H9 (cell line): ENCODE measurements around the gene NTRK3. TPM values are rescaled to one million over a fixed set of nuclear protein-coding genes. Genes with fewer than 3 reads are reported as not detected.

ENCODE experiments used
- DNase-seq: peaks from one replicate; pipeline ENCODE4 v3.0.0-alpha.2; 2017
- H2AFZ ChIP-seq: one replicate; pipeline ENCODE4 v1.6.1; 2013; ENCODE audit warnings: mild to moderate bottlenecking, low read length, control low read depth, moderate library complexity
- H2AK5ac ChIP-seq: 2 replicates; pipeline ENCODE4 v1.6.1; 2013; ENCODE audit warnings: low read length, control low read depth, mixed read lengths; ENCODE audit not compliant: insufficient read length
- H2BK120ac ChIP-seq: one replicate; pipeline ENCODE4 v1.6.1; 2013; ENCODE audit warnings: low read depth, mild to moderate bottlenecking, low read length, control low read depth, inconsistent platforms; ENCODE audit not compliant: poor library complexity, severe bottlenecking
- H2BK12ac ChIP-seq: 2 replicates; pipeline ENCODE4 v1.6.1; 2013; ENCODE audit warnings: low read length, control low read depth, mixed read lengths, low read depth; ENCODE audit not compliant: insufficient read length
- H2BK15ac ChIP-seq: 2 replicates; pipeline ENCODE4 v1.6.1; 2013; ENCODE audit warnings: low read depth, low read length, control low read depth
- H2BK20ac ChIP-seq: one replicate; pipeline ENCODE4 v1.6.1; 2013; ENCODE audit warnings: low read depth, mild to moderate bottlenecking, low read length, control low read depth, inconsistent platforms; ENCODE audit not compliant: poor library complexity, severe bottlenecking
- H2BK5ac ChIP-seq: 2 replicates; pipeline ENCODE4 v1.6.1; 2013; ENCODE audit warnings: low read length, control low read depth, mixed read lengths; ENCODE audit not compliant: insufficient read length
- H3K14ac ChIP-seq: 2 replicates; pipeline ENCODE4 v1.6.1; 2013; ENCODE audit warnings: low read length, control low read depth; ENCODE audit not compliant: insufficient read depth
- H3K18ac ChIP-seq: 2 replicates; pipeline ENCODE4 v1.6.1; 2013; ENCODE audit warnings: low read depth, mild to moderate bottlenecking, mixed read lengths, low read length, control low read depth; ENCODE audit not compliant: insufficient read length
- H3K23ac ChIP-seq: 2 replicates; pipeline ENCODE4 v1.6.1; 2013; ENCODE audit warnings: low read length, control low read depth, mixed read lengths, low read depth; ENCODE audit not compliant: insufficient read length
- H3K23me2 ChIP-seq: 2 replicates; pipeline ENCODE4 v1.6.1; 2013; ENCODE audit warnings: low read depth, mild to moderate bottlenecking, mixed read lengths, low read length, control low read depth; ENCODE audit not compliant: insufficient read length, poor library complexity, severe bottlenecking
- H3K27ac ChIP-seq: 2 replicates; pipeline ENCODE4 v1.5.1; 2013; ENCODE audit warnings: low read length, control low read depth, mixed read lengths, low read depth; ENCODE audit not compliant: insufficient read length
- H3K27me3 ChIP-seq: 2 replicates; pipeline ENCODE4 v1.6.1; 2013; ENCODE audit warnings: low read length, control low read depth, inconsistent platforms; ENCODE audit not compliant: insufficient read depth
- H3K4ac ChIP-seq: 2 replicates; pipeline ENCODE4 v1.6.1; 2013; ENCODE audit warnings: low read depth, mild to moderate bottlenecking, control low read depth, inconsistent platforms, low read length, moderate library complexity
- H3K4me1 ChIP-seq: 2 replicates; pipeline ENCODE4 v1.6.1; 2013; ENCODE audit warnings: low read length, control low read depth, inconsistent platforms; ENCODE audit not compliant: insufficient read depth
- H3K4me2 ChIP-seq: 2 replicates; pipeline ENCODE4 v1.6.1; 2013; ENCODE audit warnings: low read length, control low read depth, mixed read lengths; ENCODE audit not compliant: insufficient read length, insufficient read depth
- H3K56ac ChIP-seq: 2 replicates; pipeline ENCODE4 v1.6.1; 2013; ENCODE audit warnings: low read depth, mild to moderate bottlenecking, mixed read lengths, low read length, control low read depth; ENCODE audit not compliant: insufficient read length
- H3K79me1 ChIP-seq: 2 replicates; pipeline ENCODE4 v1.6.1; 2013; ENCODE audit warnings: low read depth, mild to moderate bottlenecking, moderate library complexity, low read length, control low read depth, inconsistent platforms; ENCODE audit not compliant: insufficient read depth, poor library complexity, severe bottlenecking
- H3K79me2 ChIP-seq: 2 replicates; pipeline ENCODE4 v1.6.1; 2013; ENCODE audit warnings: low read length, control low read depth, inconsistent platforms; ENCODE audit not compliant: insufficient read depth
- H3K9ac ChIP-seq: 2 replicates; pipeline ENCODE4 v1.6.1; 2013; ENCODE audit warnings: low read length, control low read depth, mixed read lengths; ENCODE audit not compliant: insufficient read length; ENCODE audit errors: extremely low read depth
- H3K9me3 ChIP-seq: one replicate; pipeline ENCODE4 v1.6.1; 2013; ENCODE audit warnings: low read depth, low read length, inconsistent platforms; ENCODE audit not compliant: control insufficient read depth
- H3T11ph ChIP-seq: one replicate; pipeline ENCODE4 v1.6.1; 2013; ENCODE audit warnings: mild to moderate bottlenecking, low read length, control low read depth, inconsistent platforms
- H4K20me1 ChIP-seq: one replicate; pipeline ENCODE4 v1.6.1; 2013; ENCODE audit not compliant: control insufficient read depth, insufficient read length, insufficient read depth
- H4K5ac ChIP-seq: 2 replicates; pipeline ENCODE4 v1.6.1; 2013; ENCODE audit warnings: low read depth, mild to moderate bottlenecking, mixed read lengths, low read length, control low read depth; ENCODE audit not compliant: insufficient read length
- H4K8ac ChIP-seq: replicated peaks from 2 replicates; pipeline ENCODE4 v1.6.1; 2013; ENCODE audit warnings: low read length, control low read depth, mixed read lengths, low read depth; ENCODE audit not compliant: insufficient read length
- H4K91ac ChIP-seq: 2 replicates; pipeline ENCODE4 v1.6.1; 2013; ENCODE audit warnings: low read depth, mild to moderate bottlenecking, moderate library complexity, mixed read lengths, low read length, control low read depth; ENCODE audit not compliant: insufficient read length
- H3K27ac Mint-ChIP-seq, 3 experiments: 2 replicates in 2 of 3; 3 replicates in 1 of 3; pipeline ENCODE4 v1.8.0; 2020 to 2021; ENCODE audit warnings: mixed read lengths in 3 of 3, mild to moderate bottlenecking in 1 of 3, moderate library complexity in 1 of 3
- H3K27me3 Mint-ChIP-seq: 2 replicates; pipeline ENCODE4 v1.8.0; 2021; ENCODE audit warnings: low read depth, mild to moderate bottlenecking, moderate library complexity, mixed read lengths
- H3K36me3 Mint-ChIP-seq, 3 experiments: 2 replicates in 2 of 3; 3 replicates in 1 of 3; pipeline ENCODE4 v1.8.0; 2020 to 2021; ENCODE audit warnings: low read depth in 3 of 3, mixed read lengths in 3 of 3; ENCODE audit not compliant: insufficient read depth in 1 of 3
- H3K4me1 Mint-ChIP-seq, 2 experiments: 2 replicates each; pipeline ENCODE4 v1.8.0; 2020; ENCODE audit warnings: mixed read lengths in 2 of 2
- H3K4me3 Mint-ChIP-seq, 2 experiments: 2 replicates in 1 of 2; 3 replicates in 1 of 2; pipeline ENCODE4 v1.8.0; 2020 to 2021; ENCODE audit warnings: mild to moderate bottlenecking in 2 of 2, mixed read lengths in 2 of 2, moderate library complexity in 1 of 2
- H3K9me3 Mint-ChIP-seq, 2 experiments: 2 replicates in 1 of 2; 3 replicates in 1 of 2; pipeline ENCODE4 v1.8.0; 2020; ENCODE audit warnings: mild to moderate bottlenecking in 2 of 2, mixed read lengths in 2 of 2, moderate library complexity in 1 of 2
- CTCF ChIP-seq: fragments of 200-600 bp; sonication (generic); conservative IDR thresholded peaks from 3 replicates; pipeline ENCODE4 v1.8.0; 2021; ENCODE audit warnings: antibody characterized with exemption, mild to moderate bottlenecking
- WGBS: extraction: QIAGEN DNeasy Blood & Tissue Kit; methylation state at CpG from one replicate; pipeline ENCODE4 v1.1.7; 2013; ENCODE audit warnings: missing lambda C conversion rate, low lambda C conversion rate, mixed read lengths; ENCODE audit not compliant: insufficient read length; ENCODE audit errors: extremely low coverage; 5-methylcytosine and 5-hydroxymethylcytosine counted together
- total RNA-seq: library from RNA; stranded (reverse); gene quantifications from 2 replicates; pipeline ENCODE4 v1.2.1, GENCODE V29; 2021

Gene NTRK3
- total RNA-seq, 1 experiment from 2014 or later = 2.5 TPM

DNA sequence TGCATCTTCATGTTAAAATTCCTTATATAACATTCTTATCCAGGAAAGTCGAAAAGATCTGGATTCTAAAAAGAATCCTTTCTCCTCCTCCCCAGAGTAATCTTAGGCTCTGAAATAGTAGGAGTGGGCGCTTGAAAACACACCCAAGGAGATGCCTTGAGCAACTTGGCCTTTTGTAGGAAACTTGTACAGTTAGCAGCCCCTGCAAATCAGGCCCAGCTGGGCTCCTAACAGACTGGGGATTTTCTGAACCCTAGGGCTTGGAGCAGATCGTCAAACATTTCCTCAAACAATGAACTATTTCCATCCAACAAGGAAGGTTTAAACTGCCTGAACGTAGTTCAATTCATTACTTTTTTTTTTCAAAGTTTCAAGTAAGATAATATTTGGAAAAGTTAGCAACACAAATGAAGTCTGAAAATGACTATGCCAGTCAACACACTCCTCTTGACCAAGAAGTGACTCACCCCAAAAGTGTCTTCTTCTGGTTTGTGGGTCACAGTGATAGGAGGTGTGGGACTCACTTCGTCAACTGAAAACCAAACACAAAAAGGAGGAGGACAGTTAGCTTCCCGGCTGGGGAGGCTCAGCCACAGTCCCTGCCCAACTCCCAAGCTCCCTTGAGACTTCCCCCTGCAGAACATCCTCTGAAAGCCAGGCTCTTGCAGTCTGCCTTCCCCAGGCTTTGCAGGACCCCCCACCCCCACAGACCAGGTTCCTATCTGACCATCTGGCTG is 129.7 kb downstream of the NTRK3 start:
- H2BK12ac ChIP-seq = no peak overlapping the region
- H2AFZ ChIP-seq = no peak overlapping the region
- no peak overlapping the region for H2BK15ac ChIP-seq
- no peak for TF ChIP-seq CTCF
- Mint-ChIP-seq H3K27me3 (peaks cover 1% of the 10 kb centered on the region; the same call in 1 of the 2 replicates), H3K4me1 (peaks cover 21 to 30% of the 10 kb centered on the region in 2 experiments), H3K4me3 (no peak overlapping the region), H3K36me3 (peaks cover 0 to 10% (median 9%) of the 10 kb centered on the region in 3 experiments; a peak in 4 of 7 replicates), H3K9me3 (peaks cover 0 to 7% of the 10 kb centered on the region in 2 experiments; a peak in 3 of 5 replicates), H3K27ac (no peak overlapping the region)
- H3K4me1 ChIP-seq = peaks cover 2% of the 10 kb centered on the region; the same call in 1 of the 2 replicates
- H3K56ac ChIP-seq = no peak overlapping the region
- no peaks in the 10 kb centered on the region for H3K79me1 ChIP-seq
- no peak overlapping the region for H4K91ac ChIP-seq
- H3K4me2 ChIP-seq = no peak overlapping the region
- no peak overlapping the region for H2BK120ac ChIP-seq
- no peaks in the 10 kb centered on the region for H3K9me3 ChIP-seq
- H4K8ac ChIP-seq = no peak overlapping the region
- no peak overlapping the region for H3T11ph ChIP-seq
- H3K14ac ChIP-seq = no peak overlapping the region; the same call in 1 of the 2 replicates
- H2AK5ac ChIP-seq = no peak overlapping the region
- H3K23me2 ChIP-seq = no peaks in the 10 kb centered on the region
- no peak overlapping the region for H3K4ac ChIP-seq
- WGBS = no CpG with 5 or more reads among the region's 6 CpGs
- no peak overlapping the region for H3K23ac ChIP-seq
- no peak overlapping the region for H3K18ac ChIP-seq
- no peaks in the 10 kb centered on the region for H3K79me2 ChIP-seq
- no peaks in the 10 kb centered on the region for H4K20me1 ChIP-seq
- H2BK20ac ChIP-seq = no peak overlapping the region
- no peak overlapping the region for H3K27ac ChIP-seq
- DNase-seq = no peak
- no peaks in the 10 kb centered on the region for H3K27me3 ChIP-seq
- H4K5ac ChIP-seq = no peak overlapping the region
- H3K9ac ChIP-seq = no peak overlapping the region
- H2BK5ac ChIP-seq = no peak overlapping the region
